Measurements from ENCODE around the gene ITPR1. TPM values are rescaled to one million over a fixed set of nuclear protein-coding genes. Genes with fewer than 3 reads are reported as not detected.

ITPR1 gene
- total RNA-seq, 4 donors from 2014 or later, result 184 to 305 (median 218) TPM

DNA sequence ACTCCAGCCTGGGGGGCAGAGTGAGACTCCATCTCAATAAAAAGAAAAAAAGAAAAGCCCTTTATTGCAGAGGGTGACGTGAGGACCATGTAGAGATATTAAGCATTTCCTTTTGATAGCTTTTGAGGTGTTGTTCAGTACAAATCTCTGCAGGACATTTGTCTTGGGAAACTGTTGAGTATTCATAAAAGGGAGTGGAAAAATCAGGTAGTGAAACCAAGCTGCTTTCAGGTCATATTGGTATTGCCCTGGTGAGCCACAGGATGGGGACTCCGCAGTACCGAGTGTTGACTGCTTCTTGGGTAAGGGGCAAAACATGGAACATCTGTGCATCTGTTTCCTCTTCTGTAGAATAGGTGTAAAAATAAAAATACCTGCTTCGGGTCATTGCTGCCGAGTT, 9.9 kb downstream of the ITPR1 start:
- no peaks in the 10 kb centered on the region for H3K27me3 ChIP-seq
- TF ChIP-seq CTCF (IDR thresholded peaks at IDR 0.05) (no peak), EP300 (IDR thresholded peaks at IDR 0.05) (no peak), POLR2AphosphoS5 (IDR thresholded peaks at IDR 0.05) (no peak), POLR2A (IDR thresholded peaks at IDR 0.05) (no peak)
- no peak overlapping the region for H3K4me3 ChIP-seq
- ATAC-seq, result no peak
- peak overlapping the region in 3 of 4 donors; percentile 83 to 87 (median 86) for H3K27ac ChIP-seq
- H3K36me3 ChIP-seq, result peaks cover 0 to 31% of the 10 kb centered on the region in 2 donors
- WGBS, 2 donors (ENCODE audit: low coverage in 1 of 2), result 76 to 86% methylated on average over 5 of the region's 5 CpGs
- peaks cover 16 to 68% (median 16%) of the 10 kb centered on the region in 3 donors for H3K4me1 ChIP-seq
- H3K9me3 ChIP-seq, result no peaks in the 10 kb centered on the region

- 18 to 21% methylated on average over 13 of the region's 14 CpGs for WGBS, 2 donors (ENCODE audit: low coverage in 1 of 2)
- Histone ChIP-seq H3K27ac (peak overlapping the region; percentile 71 to 87 (median 84)), H3K27me3 (no peaks in the 10 kb centered on the region), H3K4me1 (peaks cover 17 to 69% (median 17%) of the 10 kb centered on the region in 3 donors), H3K9me3 (no peaks in the 10 kb centered on the region), H3K36me3 (peaks cover 0 to 30% of the 10 kb centered on the region in 2 donors), H3K4me3 (peak overlapping the region; percentile 26 to 38)
- TF ChIP-seq EP300 (IDR thresholded peaks at IDR 0.05) (no peak), POLR2AphosphoS5 (IDR thresholded peaks at IDR 0.05) (peak; percentile 43)
- peak; percentile 57 for ATAC-seq
Observed at GRCh38 chr3:4504340-4505261, 11.5 kb downstream of the ITPR1 start.

DNA sequence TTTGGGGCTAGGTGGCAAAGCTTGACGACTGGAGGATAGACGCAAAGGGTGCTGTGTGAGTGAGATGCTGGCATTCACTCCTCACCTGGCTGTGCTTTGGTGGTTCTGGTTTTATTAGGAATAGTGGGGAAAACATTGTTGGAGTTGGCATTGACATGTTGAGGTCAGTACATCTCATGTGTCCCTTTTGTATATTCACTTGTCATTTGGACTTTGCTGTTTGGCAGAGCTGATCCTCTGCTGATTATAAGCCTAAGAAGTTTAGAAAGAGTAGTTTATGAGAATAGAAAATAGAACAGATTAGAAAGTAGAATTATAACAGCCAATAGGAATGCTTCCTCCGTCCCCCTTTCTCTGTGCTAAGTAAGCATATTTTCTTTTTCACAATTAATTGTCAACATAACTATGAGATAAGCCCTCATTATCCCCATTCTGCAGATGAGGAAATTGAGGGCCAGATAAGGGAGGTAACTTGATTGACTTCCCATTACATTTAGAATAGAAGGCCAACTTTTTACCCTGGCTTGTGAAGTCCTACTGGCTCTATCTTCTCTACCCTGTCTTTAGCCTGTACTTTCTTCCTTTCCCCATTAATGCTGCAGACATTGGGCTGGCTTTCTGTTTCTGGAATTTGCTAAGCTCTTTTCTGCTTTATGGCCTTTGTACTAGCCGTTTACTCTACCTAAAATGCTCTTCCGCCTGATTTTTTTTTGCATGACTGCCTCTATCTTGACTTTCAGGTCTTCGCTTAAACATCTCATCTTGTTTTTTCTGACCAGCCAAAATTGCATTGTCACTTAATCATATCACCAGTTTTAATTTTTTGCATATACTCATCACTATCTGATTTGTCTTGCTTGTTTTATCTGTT, 12.8 kb downstream of the ITPR1 start:
- no peak for ATAC-seq
- TF ChIP-seq CTCF (IDR thresholded peaks at IDR 0.05), result no peak
- TF ChIP-seq EP300 (IDR thresholded peaks at IDR 0.05), result no peak
- TF ChIP-seq POLR2A (IDR thresholded peaks at IDR 0.05), result no peak
- no peak for TF ChIP-seq POLR2AphosphoS5 (IDR thresholded peaks at IDR 0.05)
- Histone ChIP-seq H3K27me3 (no peaks in the 10 kb centered on the region), H3K27ac (peak overlapping the region; percentile 71 to 87 (median 84)), H3K4me1 (peaks cover 17 to 80% (median 17%) of the 10 kb centered on the region in 3 donors), H3K9me3 (no peaks in the 10 kb centered on the region), H3K4me3 (no peak overlapping the region), H3K36me3 (peaks cover 0 to 16% of the 10 kb centered on the region in 2 donors)
- WGBS, 2 donors (ENCODE audit: low coverage in 1 of 2), result 59 to 68% methylated on average over 4 to 6 of the region's 6 CpGs

DNA sequence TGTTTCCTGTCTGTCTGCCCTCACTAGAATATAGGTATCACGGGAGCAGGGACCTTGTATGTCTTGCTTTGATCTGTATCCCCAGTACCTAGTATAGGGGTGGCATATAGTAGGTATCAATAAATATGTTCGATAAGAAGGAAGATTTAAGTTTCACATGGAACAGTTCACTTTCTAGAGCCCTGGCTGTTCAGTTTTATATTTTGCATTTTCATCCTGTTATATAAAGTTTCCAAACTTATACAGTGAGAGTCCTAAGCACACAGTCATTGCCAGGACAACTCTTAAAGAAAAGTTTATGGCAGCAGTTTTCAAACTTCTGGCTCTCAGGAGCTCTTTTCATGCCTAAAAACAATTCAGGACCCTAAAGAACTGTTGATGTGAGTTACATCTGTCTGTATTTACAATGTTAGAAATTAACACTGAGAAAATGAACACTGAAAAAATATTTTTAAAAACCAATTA, 13.4 kb downstream of the ITPR1 start:
- Histone ChIP-seq H3K27me3 (no peaks in the 10 kb centered on the region), H3K9me3 (no peaks in the 10 kb centered on the region), H3K4me3 (no peak overlapping the region), H3K4me1 (peaks cover 17 to 87% (median 17%) of the 10 kb centered on the region in 3 donors), H3K36me3 (peaks cover 0 to 10% of the 10 kb centered on the region in 2 donors), H3K27ac (peak overlapping the region in 2 of 4 donors; percentile 83 to 87)
- no peak for TF ChIP-seq POLR2AphosphoS5 (IDR thresholded peaks at IDR 0.05)
- TF ChIP-seq EP300 (IDR thresholded peaks at IDR 0.05), result no peak
- TF ChIP-seq CTCF (IDR thresholded peaks at IDR 0.05), result no peak
- TF ChIP-seq POLR2A (IDR thresholded peaks at IDR 0.05), result no peak
- 59 to 69% methylated on average over 2 of the region's 2 CpGs for WGBS, 2 donors (ENCODE audit: low coverage in 1 of 2)
- no peak for ATAC-seq

All from gastroesophageal sphincter (tissue), 4 donors.